ENCODE results near the gene LRP8. TPM values are rescaled to one million over a fixed set of nuclear protein-coding genes. Genes with fewer than 3 reads are reported as not detected.

LRP8 gene
- total RNA-seq, 1 donor from 2014 or later = 19.9 TPM

- no peak for DNase-seq (ENCODE audit: low spot score in 2 of 2, unreplicated experiment in 2 of 2)
- H3K27me3 Mint-ChIP-seq (ENCODE audit: low read depth) = no peaks in the 10 kb centered on the region
- H3K27ac Mint-ChIP-seq = no peak overlapping the region
- no peaks in the 10 kb centered on the region for H3K9me3 Mint-ChIP-seq
- H3K36me3 Mint-ChIP-seq = no peaks in the 10 kb centered on the region
- TF ChIP-seq CTCF (IDR thresholded peaks at IDR 0.05; ENCODE audit: unreplicated experiment) = no peak
- H3K4me3 Mint-ChIP-seq = no peak overlapping the region
- peaks cover 32% of the 10 kb centered on the region for H3K4me1 Mint-ChIP-seq
These were observed 23.9 kb downstream of the LRP8 start for GRCh38 chr1:53303726-53304515.

GRCh38 chr1:53303243-53303642 is 24.6 kb downstream of the LRP8 start:
- TF ChIP-seq CTCF (IDR thresholded peaks at IDR 0.05; ENCODE audit: unreplicated experiment) = no peak
- no peaks in the 10 kb centered on the region for H3K36me3 Mint-ChIP-seq

GRCh38 chr1:53299233-53299632 is 28.6 kb downstream of the LRP8 start:
- Mint-ChIP-seq H3K27me3 (ENCODE audit: low read depth) (no peaks in the 10 kb centered on the region), H3K9me3 (no peaks in the 10 kb centered on the region), H3K27ac (no peak overlapping the region), H3K4me3 (no peak overlapping the region), H3K36me3 (no peaks in the 10 kb centered on the region), H3K4me1 (peaks cover 26% of the 10 kb centered on the region)
- no peak for TF ChIP-seq CTCF (IDR thresholded peaks at IDR 0.05; ENCODE audit: unreplicated experiment)
- no peak for DNase-seq (ENCODE audit: low spot score in 2 of 2, unreplicated experiment in 2 of 2)

More at GRCh38 chr1:53303243-53303642, 24.6 kb downstream of the LRP8 start:
- Mint-ChIP-seq H3K4me3 (no peak overlapping the region), H3K27me3 (ENCODE audit: low read depth) (no peaks in the 10 kb centered on the region), H3K27ac (no peak overlapping the region), H3K4me1 (peaks cover 25% of the 10 kb centered on the region), H3K9me3 (no peaks in the 10 kb centered on the region)
- DNase-seq (ENCODE audit: low spot score in 2 of 2, unreplicated experiment in 2 of 2) = no peak

GRCh38 chr1:53298045-53298637 is 29.7 kb downstream of the LRP8 start:
- Mint-ChIP-seq H3K4me3 (no peak overlapping the region), H3K36me3 (no peaks in the 10 kb centered on the region), H3K27me3 (ENCODE audit: low read depth) (no peaks in the 10 kb centered on the region), H3K4me1 (peaks cover 16% of the 10 kb centered on the region), H3K9me3 (no peaks in the 10 kb centered on the region), H3K27ac (no peak overlapping the region)
- DNase-seq (ENCODE audit: low spot score in 2 of 2, unreplicated experiment in 2 of 2) = no peak
- TF ChIP-seq CTCF (IDR thresholded peaks at IDR 0.05; ENCODE audit: unreplicated experiment) = no peak

- H3K36me3 Mint-ChIP-seq = no peaks in the 10 kb centered on the region
- no peak overlapping the region for H3K27ac Mint-ChIP-seq
- DNase-seq (ENCODE audit: low spot score in 2 of 2, unreplicated experiment in 2 of 2) = no peak
- no peak for TF ChIP-seq CTCF (IDR thresholded peaks at IDR 0.05; ENCODE audit: unreplicated experiment)
- H3K4me3 Mint-ChIP-seq = no peak overlapping the region
- H3K9me3 Mint-ChIP-seq = no peaks in the 10 kb centered on the region
- H3K4me1 Mint-ChIP-seq = peaks cover 16% of the 10 kb centered on the region
- H3K27me3 Mint-ChIP-seq (ENCODE audit: low read depth) = no peaks in the 10 kb centered on the region
These were observed 30.7 kb downstream of the LRP8 start for GRCh38 chr1:53297195-53297594.

All from mesothelial cell of epicardium (in vitro differentiated cells).